GM19240 (cell line): ENCODE data around the gene LRP10.
"Not testable (repeated sequence)": the region's sequence is repeated elsewhere in the genome, so short reads cannot be mapped to it uniquely, and the experiment has no call there.

Experiments used
- DNase-seq: peaks from one replicate; pipeline ENCODE4 v3.0.0; 2011; ENCODE audit warnings: low spot score; ENCODE audit not compliant: insufficient read length

Gene LRP10

DNA sequence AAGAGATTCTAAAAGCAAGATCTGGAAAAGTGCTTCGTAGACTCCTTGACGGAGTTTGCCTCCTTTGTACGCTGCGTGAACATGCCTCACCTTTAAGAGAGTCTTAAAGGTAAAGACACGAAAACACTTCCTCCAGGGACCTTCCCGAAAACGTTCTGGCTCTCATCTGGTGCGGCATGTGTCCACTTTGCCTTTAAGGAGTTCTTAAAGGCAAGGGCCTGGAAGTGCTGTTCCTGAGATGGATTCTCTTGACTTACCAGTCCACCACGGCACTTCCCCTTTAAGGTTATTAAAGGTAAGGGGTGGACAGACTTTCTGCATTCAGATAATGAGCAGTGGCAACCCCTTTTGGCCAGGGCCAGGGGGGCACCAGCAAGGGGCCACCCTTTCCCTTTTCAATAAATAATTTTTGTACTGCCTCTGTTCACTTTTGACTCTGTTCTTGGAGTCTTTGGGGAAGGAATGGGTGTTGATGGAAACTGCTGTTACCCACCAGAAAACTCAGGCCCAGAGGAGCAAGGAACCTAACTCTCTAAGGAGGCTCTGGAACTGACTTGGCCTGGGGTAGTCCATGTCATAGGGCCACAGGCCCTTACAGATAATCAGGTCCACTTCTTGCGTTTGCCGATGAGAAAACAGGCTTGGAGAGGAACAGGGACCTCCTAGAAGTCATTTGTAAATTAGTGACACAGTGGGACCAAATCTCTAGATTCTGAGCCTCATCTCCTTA is 15.9 kb downstream of the LRP10 start:
- peak; percentile 23 for DNase-seq

DNA sequence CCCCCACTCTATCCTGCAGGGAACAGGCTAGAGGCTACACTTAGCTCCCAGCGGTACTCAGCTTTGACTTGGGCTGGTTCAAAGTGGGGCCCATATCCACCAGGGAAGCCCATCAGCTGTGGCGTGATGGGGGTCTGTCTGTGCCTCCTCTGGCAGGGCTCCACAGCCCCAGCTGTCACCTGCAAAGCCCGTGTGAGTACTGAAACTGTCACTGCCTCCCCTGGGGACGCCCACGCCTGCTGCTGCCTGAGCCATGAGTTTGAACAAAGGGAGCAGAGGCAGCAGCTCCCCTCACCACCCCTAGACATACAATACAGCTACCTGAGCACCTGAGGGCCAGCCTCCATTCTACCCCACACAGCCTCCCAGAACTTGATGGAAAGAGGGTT is 16.4 kb downstream of the LRP10 start:
- peak; percentile 48 for DNase-seq

DNA sequence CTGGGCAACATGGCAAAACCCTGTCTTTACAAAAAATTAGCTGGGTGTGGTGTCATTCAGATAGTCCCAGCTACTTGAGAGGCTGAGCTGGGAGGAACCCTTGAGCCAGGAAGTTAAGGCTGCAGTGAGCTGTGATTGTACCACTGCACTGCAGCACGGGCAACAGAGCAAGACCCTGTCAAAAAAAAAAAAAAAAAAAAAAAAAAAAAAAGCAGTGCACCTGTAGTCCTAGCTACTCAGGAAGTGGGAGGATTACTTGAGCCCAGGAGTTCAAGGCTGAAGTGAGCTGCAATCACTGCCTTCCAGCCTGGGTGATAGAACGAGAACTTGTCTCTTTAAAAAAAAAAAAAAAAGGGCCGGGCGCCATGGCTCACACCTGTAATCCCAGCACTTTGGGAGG is 17.1 kb downstream of the LRP10 start:
- no peak for DNase-seq

DNA sequence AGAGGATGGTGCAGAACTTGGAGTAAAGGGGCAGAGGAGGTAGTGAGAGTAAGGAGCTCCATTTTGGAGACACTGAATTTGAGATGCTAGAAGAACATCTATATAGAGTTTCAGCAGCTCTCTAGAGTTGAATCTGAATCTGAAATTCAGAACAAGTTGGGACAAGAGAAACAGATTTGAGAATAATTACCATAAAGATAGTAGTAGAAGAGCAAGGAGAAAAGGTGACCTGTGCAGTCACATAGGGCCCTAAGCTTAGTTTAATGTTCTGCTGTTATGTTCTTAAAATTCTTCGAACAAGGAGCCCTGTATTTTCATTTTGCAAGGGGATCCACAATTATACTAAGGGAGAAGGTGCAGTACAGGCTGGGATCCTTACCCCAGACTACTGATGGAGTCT is 18.9 kb downstream of the LRP10 start:
- no peak for DNase-seq

DNA sequence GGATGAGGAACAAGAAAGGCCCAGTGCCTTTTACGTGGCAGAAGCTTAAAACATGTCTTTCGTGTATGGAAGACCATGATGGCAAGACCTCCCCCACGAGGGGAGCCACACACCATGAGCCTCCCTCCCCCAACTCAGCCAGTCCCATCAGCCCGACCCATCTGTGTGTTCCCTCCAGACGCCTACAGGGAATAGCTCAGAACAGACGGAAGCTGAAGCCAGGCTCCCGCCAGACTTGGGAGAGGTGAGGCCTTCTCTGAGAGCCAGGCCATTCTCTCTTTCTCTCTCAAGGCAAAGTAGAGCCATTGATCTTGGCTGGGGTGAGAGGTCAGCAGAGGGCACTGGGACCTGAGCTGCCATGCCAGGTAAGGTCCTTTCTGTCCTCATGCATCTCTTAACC is 20.9 kb downstream of the LRP10 start:
- no peak for DNase-seq

DNA sequence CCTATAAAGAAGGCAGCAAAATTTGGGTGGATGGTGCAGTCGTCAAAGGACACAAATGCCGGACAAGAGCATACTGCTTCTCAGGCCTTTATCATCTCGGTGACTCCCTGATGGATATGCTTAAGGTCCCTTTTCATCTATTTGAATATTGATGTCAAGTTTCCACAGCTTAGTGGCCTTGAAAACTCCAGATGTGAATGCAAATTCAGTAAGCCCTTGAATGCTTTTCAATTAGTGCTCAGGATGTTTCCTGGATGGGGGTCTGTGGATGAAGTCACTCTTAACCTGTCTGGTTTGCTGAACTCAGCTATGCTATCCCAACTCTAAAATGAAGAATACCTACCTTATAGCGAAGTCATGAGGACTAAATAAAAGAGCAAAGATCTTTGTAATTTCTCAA is 22.2 kb downstream of the LRP10 start:
- DNase-seq, result no peak

DNA sequence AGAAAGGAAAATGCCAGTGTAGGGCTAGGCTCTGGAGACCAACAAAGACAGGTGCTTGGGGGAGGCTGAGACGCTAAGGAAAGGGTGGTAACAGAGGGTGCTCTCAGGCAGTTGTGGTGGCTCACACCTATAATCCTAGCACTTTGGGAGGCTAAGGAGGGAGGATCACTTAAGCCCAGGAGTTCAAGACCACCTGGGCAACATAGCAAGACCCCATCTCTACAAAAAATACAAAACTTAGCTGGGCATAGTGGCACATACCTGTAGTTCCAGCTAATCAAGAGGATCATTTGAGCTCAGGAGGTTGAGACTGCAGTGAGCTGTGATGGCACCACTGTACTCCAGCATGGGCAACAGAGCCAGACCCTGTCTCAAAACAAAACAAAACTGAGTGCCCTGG is 23.9 kb downstream of the LRP10 start:
- DNase-seq, result no peak

DNA sequence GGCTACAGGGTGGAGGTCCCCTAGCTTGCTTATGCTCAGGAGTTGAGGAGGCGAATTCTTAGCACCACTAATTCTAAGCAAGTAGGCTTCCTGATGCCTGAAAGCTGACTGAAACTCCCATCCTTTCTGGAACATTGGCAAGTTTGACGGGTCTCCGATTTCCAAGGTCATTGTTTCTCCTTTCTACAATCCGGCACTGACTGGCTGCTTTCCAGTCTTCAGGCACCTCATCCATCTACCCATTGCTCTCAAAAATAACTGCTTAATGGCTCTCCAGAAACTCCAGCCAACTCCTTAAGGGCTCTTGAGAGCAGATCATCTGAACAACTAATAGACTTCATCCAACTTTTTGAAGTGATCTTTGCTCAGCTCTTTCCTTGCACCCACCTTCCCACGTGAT is 24.8 kb downstream of the LRP10 start:
- DNase-seq, result no peak

DNA sequence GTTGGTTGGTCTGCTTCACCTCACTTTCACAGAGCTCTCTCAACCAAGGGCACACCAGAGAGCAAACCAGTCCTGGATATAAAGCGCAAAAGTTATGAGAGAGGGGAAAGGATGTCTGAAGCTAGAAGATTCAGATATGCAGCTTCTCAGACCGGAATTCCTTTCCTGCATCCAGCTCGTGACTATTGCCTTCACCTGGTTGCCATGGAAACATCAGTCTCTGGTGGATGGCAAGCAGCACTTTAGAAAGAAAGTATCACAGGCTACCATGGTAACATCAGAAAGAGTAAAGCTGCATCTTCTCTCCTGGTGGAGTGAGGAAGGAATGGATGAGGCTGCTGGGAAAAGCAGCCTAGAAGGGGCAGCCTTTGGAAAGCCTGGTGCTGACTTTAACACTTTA is 25.2 kb downstream of the LRP10 start:
- no peak for DNase-seq

DNA sequence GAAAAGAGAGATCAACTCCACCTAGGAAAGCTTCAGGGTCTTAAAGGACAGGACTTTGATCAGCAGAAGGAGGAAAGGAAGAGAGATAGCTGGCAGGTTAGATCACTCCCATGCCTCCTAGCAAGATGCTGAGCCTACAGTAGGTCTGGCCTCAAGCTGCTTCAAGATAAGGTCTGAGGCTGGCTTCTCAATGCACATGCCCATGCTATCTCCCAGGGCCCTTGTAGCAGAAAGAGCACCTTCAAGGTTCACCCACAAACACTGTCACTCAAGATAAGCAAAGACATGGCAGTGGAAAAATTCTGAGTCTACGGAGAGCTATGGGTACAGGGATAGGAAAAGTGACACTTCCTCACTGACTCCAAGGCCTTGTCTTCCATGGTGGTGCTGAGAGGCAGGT is 25.8 kb downstream of the LRP10 start:
- no peak for DNase-seq

DNA sequence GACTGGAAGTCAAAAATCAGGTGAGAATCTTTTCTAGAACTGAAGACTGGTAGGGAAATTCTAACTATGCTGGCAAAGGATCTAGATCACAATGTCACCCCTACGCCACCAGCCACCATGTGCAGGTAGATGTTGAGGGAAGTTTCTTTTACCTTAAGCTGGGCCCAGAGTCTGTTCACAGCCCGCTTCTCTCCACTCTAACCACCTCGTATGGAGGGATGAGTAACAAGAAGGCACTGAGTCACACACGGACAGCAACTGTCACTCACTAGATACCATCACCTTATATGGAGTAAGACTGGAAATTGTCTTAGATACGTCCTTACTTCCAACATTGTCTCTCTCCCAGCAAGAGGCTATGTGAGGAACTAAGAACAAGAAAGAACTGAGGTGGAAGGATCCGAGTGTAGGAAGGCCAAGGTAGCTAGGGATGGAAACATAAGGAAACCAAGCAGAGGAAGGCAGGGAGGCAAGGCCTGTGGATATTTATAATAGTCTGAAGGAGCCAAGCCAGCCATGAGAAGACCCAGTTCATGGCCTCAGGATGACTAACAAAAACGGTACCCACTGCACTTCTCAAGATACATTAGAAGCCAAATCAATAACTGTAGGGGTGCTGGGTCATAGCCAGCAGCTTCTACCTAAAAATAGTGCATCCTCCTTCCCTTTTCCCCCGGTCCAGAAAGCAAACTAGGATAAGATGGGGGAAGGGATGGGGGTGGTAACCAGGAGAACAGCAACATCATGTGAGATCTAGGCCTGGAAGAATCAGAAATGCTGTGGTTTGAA is 27.0 kb downstream of the LRP10 start:
- DNase-seq, result no peak

DNA sequence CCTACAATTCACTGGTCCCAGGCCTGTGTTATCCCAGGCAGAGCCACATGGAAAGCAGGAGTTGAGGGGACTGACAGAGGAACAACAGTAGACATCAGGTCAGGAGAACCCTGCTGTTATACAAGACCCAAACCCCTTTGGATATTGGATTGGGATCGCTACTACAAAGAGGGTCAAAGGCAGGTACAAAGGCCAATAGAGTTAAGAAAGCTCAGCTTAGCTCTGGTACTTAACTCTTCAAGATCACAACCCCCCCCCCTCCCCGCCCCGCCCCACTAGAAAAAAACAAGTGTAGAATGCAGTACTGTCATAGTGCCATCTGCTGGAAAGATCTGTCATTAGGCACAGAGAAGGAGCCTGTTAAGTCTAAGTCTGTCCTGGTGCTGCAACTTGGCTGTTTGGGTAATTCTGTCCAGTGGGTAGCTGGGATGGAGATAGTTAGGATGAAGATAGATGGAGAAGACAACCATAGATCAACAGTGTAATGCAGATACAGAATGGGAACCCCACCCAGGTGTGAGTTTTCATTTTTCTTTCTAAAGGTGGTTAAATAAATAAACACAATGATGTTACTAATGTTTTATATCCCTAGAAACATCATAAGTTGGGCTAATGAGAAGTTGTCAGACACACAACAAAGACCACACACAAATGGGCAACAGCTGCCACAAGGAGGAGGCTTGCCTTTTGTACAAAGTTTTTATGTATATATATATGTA is 28.7 kb downstream of the LRP10 start:
- no peak for DNase-seq

DNA sequence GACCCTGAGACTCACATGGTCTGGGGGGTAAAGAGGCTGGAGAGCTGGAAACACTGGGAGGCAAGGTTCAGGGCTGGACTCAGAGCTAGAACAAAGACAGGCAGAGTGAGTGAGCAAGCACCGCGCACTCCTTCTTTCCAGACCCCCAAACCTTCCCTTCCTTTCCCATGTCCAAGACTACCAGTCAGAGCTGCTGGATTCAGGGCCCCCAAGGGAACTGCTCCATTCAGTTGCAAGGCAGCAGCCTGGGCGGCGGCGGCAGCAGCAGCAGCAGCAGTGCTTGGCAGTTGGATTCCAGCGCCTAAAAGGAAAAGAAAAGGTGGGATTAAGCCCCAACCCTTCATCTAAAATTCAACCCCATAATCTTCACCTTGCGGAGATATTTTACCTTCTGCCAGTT is 30.3 kb downstream of the LRP10 start:
- DNase-seq, result no peak

DNA sequence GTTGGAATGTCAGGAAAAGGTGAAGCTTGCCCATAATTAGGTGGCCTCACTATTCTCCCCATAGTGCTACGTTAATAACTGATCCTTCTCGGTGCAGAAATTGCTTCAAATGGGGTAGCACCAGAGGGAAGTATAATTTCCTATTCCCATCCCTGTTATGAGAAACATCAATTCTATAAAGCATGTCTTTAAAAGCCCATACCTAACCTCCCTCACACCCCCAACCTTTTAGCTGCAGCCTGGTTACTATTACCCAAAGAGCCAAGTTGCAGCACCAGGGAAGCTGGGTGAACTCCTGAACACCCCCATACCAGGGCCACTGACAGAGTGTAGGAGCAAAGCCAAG is 32.2 kb downstream of the LRP10 start:
- DNase-seq, result no peak

DNA sequence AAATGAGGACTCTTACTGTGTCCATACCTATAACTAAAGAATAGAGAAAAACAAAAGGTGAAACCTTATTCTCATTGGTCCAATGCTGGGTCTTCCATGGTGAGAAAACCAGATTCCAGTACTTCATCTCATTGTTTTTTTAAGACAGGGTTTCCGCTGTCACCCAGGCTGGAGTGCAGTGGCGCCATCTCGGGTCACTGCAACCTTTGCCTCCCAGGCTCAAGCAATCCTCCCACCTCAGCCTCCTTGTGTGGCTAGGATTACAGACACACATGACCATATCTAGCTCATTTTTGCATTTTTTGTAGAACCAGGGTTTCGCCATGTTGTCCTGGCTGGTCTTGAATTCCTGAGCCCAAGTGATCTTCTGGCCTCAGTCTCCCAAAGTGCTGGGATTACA is 34.1 kb downstream of the LRP10 start:
- no peak for DNase-seq

DNA sequence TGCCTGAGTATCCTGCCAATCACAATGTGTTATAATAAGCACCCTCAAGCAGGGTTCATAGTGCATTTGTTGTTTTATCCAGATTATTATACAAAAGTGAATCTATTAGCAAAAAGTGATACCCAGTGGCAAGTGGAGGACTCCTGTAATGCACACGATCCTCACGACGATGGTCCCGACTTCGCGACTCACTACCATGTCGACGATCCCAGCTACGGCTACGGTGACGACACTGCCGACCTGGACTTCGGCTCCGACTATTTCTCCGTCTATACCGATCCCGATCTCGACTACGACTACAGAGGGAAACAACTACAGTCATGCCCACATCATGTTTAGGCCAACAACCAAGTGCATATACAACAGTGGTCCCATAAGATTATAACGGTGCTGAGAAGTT is 34.5 kb downstream of the LRP10 start:
- DNase-seq, result no peak

DNA sequence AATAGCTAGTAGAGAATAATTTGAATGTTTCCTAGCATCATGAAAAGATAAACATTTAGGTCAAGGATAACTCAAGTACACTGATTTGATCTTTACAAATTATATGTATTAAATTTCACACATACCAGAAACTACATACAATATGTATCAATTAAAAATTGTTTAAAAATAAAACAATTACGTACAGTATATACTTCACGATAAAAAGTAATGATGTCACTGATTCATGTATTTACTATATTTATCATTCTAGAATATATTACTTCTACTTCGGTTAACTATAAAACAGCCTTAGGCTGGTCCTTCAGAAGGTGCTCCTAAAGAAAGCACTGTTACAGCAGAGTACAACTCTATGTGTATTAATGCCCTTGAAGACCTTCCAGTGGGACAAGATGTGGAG is 35.9 kb downstream of the LRP10 start:
- DNase-seq, result no peak

DNA sequence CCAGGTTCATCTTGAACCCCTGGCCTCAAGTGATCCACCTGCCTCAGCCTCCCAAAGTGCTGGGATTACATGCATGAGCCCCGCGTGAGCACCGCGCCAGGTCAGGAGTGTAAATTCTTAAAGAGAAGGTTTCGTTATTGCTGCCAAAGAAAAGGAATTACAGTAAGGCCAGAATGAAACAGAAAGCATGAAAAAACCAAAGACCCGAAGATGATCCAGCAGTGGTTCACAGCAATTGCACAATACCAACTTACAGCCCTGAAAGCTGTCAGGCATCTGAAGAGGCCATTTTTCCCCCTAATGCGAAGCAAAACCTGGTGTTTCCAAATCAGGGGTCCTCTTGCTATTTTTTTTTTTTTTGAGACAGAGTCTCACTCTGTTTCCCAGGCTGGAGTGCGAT is 37.1 kb downstream of the LRP10 start:
- no peak for DNase-seq

DNA sequence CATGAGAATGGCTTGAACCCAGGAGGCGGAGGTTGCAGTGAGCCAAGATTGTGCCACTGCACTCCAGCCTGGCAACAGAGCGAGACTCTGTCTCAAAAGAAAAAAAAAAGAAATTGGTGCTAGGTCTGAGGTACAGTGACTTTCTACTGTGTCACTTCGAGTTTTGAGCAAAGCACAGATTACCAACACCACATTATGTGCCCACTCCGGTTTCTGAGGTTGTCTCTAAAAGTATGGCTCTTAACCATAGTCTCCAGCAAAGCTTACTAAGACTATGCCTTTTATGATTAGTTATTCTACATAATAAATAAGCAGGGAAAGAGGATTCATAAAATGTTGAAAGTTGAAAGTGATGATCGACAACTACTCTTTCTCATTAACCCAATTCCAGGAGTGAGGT is 39.4 kb downstream of the LRP10 start:
- no peak for DNase-seq

DNA sequence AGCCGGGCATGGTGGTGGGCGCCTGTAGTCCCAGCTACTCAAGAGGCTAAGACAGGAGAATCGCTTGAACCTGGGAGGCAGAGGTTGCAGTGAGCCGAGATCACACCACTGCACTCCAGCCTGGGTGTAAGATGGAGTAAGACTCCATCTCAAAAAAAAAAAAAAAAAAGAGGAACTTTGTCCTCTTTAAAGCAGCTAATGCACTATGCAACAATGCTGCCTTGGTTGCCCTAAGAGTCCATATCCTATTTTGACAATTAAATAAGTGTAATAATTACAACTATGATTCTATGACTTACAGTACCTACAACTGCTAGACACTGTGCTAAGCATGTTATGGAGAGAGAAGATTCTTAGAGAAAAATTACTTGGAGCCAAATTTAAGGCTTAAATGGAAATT is 43.3 kb downstream of the LRP10 start:
- not testable (repeated sequence) for DNase-seq

DNA sequence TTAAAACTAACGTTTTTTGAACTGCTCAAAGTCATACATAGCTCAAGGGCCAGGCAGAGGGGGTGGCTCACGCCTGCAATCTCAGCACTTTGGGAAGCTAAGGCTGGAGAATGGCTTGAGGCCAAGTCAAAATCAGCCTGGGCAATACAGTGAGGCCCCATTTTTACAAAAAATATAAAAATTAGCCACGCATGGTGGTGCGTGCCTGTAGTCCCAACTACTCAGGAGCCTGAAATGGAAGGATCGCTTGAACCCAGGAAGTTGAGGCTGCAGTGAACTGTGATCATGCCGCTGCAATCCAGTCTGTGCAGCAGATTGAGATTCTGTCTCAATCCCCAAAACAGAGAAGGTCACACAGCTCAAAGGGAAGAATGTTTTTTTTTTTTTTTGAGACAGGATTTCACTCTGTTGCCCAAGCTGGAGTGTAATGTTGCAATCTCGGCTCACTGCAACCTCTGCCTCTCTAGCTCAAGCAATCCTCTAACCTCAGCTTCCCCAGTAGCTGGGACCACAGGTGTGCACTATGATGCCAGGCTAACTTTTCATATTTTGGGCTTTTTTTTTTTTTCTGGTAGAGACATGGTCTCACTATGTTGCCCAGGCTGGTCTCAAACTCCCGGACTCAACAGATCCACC is 44.5 kb downstream of the LRP10 start:
- no peak for DNase-seq
